GM21423 (cell line): ENCODE results near the gene CYTH3.

ENCODE experiments used
- ATAC-seq: cut with Tn5 transposase; IDR thresholded peaks from one replicate; pipeline ENCODE4 v1.9.1; 2021; ENCODE audit warnings: mild to moderate bottlenecking, moderate library complexity; ENCODE audit not compliant: unreplicated experiment

The CYTH3 gene

GRCh38 chr7:6168477-6168868 is 104.0 kb downstream of the CYTH3 start:
- ATAC-seq = no peak

- ATAC-seq = no peak
Measured at GRCh38 chr7:6167587-6168476, 104.6 kb downstream of the CYTH3 start.

- ATAC-seq = no peak
Measured at GRCh38 chr7:6167004-6167551, 105.3 kb downstream of the CYTH3 start.

- ATAC-seq = no peak
Measured at GRCh38 chr7:6166443-6166891, 106.0 kb downstream of the CYTH3 start.

- ATAC-seq = no peak
Measured at GRCh38 chr7:6165521-6166320, 106.7 kb downstream of the CYTH3 start.

GRCh38 chr7:6165075-6165474 is 107.3 kb downstream of the CYTH3 start:
- no peak for ATAC-seq

- no peak for ATAC-seq
Measured at GRCh38 chr7:6164491-6164890, 107.9 kb downstream of the CYTH3 start.

- ATAC-seq = no peak
Measured at GRCh38 chr7:6164010-6164409, 108.4 kb downstream of the CYTH3 start.

GRCh38 chr7:6163402-6163801 is 109.0 kb downstream of the CYTH3 start:
- ATAC-seq = no peak

- ATAC-seq = no peak
Measured at GRCh38 chr7:6162650-6163366, 109.6 kb downstream of the CYTH3 start.

- no peak for ATAC-seq
Measured at GRCh38 chr7:6162331-6162620, 110.1 kb downstream of the CYTH3 start.

- no peak for ATAC-seq
Measured at GRCh38 chr7:6161463-6162330, 110.7 kb downstream of the CYTH3 start.

- ATAC-seq = no peak
Measured at GRCh38 chr7:6160191-6160623, 112.2 kb downstream of the CYTH3 start.

GRCh38 chr7:6159524-6160031 is 112.8 kb downstream of the CYTH3 start:
- ATAC-seq = no peak

GRCh38 chr7:6159097-6159483 is 113.3 kb downstream of the CYTH3 start:
- ATAC-seq = no peak

GRCh38 chr7:6158424-6159096 is 113.9 kb downstream of the CYTH3 start:
- no peak for ATAC-seq

- ATAC-seq = no peak
Measured at GRCh38 chr7:6157685-6158423, 114.6 kb downstream of the CYTH3 start.

GRCh38 chr7:6156734-6157133 is 115.7 kb downstream of the CYTH3 start:
- no peak for ATAC-seq

- no peak for ATAC-seq
Measured at GRCh38 chr7:6155596-6155995, 116.8 kb downstream of the CYTH3 start.
